ENCODE measurements around the gene TARBP1.

- TF ChIP-seq POLR2A (IDR thresholded peaks at IDR 0.05): no peak
- TF ChIP-seq CTCF (IDR thresholded peaks at IDR 0.05): no peak
- no peak for TF ChIP-seq POLR2AphosphoS5 (IDR thresholded peaks at IDR 0.05)
- no peak for TF ChIP-seq EP300 (IDR thresholded peaks at IDR 0.05; ENCODE audit: low read depth)
Observed at GRCh38 chr1:234408757-234409156, 70.2 kb downstream of the TARBP1 start.

Data from transverse colon (tissue), 4 donors.